K562 treated with DMSO at 1 percent for 4 hours (cell line): ENCODE measurements around the gene FBXL7. TPM values are rescaled to one million over a fixed set of nuclear protein-coding genes. Genes with fewer than 3 reads are reported as not detected.

ENCODE experiments used
- total RNA-seq: library from RNA; unstranded; fragments of 300-600 nt; gene quantifications from 2 replicates; pipeline ENCODE4 v1.2.3, GENCODE V29; 2022; ENCODE audit not compliant: insufficient read depth

Gene FBXL7
- not detected in 2 replicates for total RNA-seq

GRCh38 chr5:15499528-15500324, at the start of gene FBXL7:
FBXL7 (plus strand) TSS chr5:15500180.

